Stimulated activated CD4-positive, alpha-beta T cell treated with anti-CD3 and anti-CD28 coated beads, TNF-alpha, amount 100 ng/mL, for 48 hours (primary cell): ENCODE data around the gene GRB7.
"Not testable (repeated sequence)": the region's sequence is repeated elsewhere in the genome, so short reads cannot be mapped to it uniquely, and the experiment has no call there.

Source experiments
- DNase-seq, 3 donors: peaks; one replicate each; pipeline ENCODE4 v3.0.0-alpha.2; 2020; ENCODE audit warnings: low read depth in 3 of 3

GRB7 gene

DNA sequence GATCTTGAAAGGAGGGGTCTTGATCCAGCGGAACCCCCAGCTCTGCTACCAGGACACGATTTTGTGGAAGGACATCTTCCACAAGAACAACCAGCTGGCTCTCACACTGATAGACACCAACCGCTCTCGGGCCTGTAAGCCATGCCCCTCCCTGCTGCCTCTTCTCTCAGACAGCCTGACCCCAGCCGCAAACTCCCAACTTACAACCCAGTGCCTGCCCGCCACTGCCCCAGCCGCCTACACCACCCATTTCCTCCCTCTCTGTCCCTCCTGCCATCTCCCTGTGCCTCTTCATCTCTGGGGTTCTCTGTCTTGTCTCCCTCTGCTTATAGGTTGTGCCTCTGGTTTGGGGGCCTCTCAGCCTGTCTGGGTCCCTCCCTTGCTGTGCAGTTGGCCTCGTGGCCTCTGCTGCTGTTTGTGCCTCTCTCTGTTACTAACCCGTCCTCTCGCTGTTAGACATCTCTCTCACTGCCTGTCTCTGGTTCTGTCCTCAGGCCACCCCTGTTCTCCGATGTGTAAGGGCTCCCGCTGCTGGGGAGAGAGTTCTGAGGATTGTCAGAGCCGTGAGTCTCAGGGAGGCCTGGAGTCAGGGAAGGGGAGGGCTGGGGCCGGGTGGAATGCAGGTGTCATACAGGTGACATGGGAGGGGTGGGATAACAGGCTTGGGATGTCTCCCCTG lies 28.3 kb upstream of the GRB7 start:
- DNase-seq: no peak

DNA sequence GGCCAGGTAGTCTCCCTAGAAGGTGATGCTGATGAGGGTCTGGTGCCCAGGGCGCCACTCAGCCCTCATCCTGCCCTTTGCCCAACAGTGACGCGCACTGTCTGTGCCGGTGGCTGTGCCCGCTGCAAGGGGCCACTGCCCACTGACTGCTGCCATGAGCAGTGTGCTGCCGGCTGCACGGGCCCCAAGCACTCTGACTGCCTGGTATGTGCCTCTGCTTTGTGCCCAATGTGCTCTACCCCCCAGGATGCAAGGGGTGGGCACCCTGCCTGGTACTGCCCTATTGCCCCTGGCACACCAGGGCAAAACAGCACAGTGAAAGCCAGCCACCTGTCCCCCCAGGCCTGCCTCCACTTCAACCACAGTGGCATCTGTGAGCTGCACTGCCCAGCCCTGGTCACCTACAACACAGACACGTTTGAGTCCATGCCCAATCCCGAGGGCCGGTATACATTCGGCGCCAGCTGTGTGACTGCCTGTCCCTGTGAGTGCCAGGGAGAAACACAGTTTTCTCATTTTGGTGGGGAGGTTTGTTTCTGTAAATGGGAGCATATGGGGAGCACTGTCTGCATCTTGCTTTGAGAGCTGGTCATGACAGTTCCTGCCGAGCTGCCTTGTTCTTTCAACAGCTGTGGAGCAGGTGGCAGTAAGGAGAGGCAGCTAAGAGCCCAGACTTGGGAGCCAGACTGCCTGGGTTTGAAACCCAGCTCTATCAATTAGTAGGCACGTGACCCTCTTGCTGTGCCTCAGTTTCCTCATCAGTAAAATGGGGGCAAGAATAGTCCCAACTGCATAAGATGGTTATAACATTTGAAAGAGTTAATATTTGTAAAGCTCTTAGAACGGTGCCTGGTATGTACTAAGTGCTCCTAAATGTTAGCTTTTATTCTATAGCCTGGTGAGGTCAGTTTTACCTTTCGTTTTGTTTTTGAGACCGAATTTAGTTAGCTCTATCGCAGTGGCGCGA lies 27.5 kb upstream of the GRB7 start:
- no peak for DNase-seq

DNA sequence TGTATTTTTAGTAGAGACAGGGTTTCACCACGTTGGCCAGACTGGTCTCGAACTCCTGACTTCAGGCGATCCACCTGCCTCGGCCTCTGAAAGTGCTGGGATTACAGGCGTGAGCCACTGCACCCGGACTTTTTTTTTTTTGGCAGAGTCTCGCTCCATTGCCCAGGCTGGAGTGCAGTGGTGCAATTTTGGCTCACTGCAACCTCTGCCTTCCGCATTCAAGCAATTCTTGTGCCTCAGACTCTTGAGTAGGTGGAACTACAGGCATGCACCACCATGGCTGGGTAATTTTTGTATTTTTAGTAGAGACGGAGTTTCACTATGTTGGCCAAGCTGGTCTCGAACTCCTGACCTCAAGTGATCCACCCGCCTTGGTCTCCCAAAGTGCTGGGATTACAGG lies 26.7 kb upstream of the GRB7 start:
- not testable (repeated sequence) for DNase-seq

- DNase-seq: no peak
Observed at GRCh38 chr17:39711851-39712250, 25.9 kb upstream of the GRB7 start.

DNA sequence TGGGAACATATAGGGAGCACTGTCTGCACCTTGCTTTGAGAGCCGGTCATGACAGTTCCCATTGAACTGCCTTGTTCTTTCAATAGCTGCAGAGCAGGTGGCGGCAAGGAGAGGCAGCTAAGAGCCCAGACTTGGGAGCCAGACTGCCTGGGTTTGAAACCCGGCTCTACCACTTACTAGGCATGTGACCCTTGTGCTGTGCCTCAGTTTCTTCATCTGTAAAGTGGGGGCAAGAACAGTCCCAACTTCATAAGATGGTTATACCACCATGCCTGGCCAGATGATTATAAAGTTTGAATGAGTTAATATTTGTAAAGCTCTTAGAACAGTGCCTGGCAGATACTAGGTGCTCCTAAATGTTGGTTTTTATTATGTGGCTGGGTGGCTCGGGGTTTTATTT lies 23.5 kb upstream of the GRB7 start:
- DNase-seq: no peak

GRCh38 chr17:39715375-39716072 lies 22.2 kb upstream of the GRB7 start:
- no peak for DNase-seq

GRCh38 chr17:39716073-39716818 lies 21.5 kb upstream of the GRB7 start:
- no peak for DNase-seq

DNA sequence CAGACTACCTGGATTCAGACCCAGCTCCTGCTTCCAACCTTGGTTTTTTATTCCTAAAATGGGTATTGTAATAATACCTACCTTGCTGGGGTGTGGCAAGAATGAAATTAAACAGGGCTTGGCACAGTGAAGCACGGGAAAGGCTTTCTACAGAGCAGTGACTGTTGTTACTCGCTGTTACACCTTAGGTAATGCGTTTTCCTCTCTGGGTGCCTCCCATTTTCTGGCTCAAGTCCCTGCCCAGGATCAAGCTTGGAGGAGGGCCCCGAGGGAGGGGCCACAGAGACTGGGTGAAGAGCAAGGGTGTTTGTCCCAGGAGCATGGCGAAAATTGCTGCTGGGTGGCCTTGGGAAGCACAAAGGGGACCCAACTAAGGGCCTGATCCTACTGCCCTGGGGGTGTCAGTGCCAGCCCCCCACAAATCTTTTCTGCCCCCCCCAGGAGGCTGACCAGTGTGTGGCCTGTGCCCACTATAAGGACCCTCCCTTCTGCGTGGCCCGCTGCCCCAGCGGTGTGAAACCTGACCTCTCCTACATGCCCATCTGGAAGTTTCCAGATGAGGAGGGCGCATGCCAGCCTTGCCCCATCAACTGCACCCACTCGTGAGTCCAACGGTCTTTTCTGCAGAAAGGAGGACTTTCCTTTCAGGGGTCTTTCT lies 20.7 kb upstream of the GRB7 start:
- DNase-seq: no peak

- DNase-seq: no peak
Observed at GRCh38 chr17:39717660-39718059, 20.1 kb upstream of the GRB7 start.

- no peak for DNase-seq
Observed at GRCh38 chr17:39719563-39720355, 18.0 kb upstream of the GRB7 start.

- no peak for DNase-seq
Observed at GRCh38 chr17:39722104-39722503, 15.6 kb upstream of the GRB7 start.

- DNase-seq: no peak
Observed at GRCh38 chr17:39722965-39723848, 14.5 kb upstream of the GRB7 start.

DNA sequence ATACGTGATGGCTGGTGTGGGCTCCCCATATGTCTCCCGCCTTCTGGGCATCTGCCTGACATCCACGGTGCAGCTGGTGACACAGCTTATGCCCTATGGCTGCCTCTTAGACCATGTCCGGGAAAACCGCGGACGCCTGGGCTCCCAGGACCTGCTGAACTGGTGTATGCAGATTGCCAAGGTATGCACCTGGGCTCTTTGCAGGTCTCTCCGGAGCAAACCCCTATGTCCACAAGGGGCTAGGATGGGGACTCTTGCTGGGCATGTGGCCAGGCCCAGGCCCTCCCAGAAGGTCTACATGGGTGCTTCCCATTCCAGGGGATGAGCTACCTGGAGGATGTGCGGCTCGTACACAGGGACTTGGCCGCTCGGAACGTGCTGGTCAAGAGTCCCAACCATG lies 13.0 kb upstream of the GRB7 start:
- no peak for DNase-seq

DNA sequence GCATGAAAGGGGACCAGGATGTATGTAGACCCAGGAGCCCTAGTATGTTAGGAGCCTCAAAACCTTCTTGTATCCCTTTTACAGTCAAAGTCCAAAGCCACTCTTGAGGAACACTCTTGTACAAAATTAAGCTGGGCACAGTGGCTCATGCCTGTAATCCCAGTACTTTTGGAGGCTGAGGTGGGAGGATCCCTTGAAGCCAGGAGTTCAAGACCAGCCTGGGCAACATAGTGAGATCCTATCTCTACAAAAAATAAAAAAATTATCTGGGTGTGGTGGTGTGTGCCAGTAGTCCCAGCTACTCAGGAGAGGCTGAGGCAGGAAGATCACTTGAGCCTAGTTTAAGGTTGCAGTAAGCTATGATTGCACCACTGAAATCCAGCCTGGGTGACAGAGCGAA lies 11.8 kb upstream of the GRB7 start:
- not testable (repeated sequence) for DNase-seq

DNA sequence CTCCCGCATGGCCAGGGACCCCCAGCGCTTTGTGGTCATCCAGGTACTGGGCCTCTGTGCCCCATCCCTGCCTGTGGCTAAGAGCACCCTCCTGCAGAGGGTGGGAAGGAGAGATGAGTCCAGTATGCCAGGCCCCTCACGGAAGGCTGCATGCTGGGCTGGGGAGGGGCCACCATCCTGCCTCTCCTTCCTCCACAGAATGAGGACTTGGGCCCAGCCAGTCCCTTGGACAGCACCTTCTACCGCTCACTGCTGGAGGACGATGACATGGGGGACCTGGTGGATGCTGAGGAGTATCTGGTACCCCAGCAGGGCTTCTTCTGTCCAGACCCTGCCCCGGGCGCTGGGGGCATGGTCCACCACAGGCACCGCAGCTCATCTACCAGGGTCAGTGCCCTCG lies 11.1 kb upstream of the GRB7 start:
- DNase-seq: no peak

DNA sequence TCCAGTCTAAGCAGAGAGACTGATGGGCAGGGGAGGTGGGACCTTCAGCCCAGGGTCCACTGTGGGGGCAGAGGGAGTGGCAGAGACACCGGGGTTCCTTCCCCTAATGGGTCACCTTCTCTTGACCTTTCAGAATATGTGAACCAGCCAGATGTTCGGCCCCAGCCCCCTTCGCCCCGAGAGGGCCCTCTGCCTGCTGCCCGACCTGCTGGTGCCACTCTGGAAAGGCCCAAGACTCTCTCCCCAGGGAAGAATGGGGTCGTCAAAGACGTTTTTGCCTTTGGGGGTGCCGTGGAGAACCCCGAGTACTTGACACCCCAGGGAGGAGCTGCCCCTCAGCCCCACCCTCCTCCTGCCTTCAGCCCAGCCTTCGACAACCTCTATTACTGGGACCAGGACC lies 10.2 kb upstream of the GRB7 start:
- no peak for DNase-seq

DNA sequence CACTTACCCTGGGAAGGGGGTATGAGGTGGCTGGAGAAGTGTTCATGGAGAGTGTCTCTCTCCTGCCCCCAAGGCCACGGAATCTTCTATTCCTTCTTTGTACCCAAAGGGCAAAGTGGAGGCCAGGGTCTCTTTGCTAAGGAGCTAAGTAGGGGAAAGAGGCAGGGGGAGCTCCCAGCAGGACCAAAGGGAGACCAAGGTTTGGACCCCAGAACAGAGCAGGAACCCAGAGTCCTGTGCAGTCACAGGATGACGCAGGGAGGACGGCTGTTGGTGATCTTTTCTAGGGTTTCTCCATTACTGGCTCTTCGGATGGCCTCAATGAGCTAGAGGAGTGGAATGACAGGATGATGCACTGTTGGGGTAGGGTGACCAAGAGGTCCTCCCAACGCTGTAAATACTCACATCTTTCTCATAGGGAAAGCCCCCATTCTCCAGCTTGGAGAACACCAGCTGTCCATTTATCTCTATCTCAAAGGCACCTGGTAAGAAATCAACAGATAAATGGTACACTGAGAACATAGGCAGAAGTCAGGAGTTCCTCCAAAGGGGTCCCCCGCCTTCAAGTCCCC lies 8.4 kb upstream of the GRB7 start:
- DNase-seq: no peak

DNA sequence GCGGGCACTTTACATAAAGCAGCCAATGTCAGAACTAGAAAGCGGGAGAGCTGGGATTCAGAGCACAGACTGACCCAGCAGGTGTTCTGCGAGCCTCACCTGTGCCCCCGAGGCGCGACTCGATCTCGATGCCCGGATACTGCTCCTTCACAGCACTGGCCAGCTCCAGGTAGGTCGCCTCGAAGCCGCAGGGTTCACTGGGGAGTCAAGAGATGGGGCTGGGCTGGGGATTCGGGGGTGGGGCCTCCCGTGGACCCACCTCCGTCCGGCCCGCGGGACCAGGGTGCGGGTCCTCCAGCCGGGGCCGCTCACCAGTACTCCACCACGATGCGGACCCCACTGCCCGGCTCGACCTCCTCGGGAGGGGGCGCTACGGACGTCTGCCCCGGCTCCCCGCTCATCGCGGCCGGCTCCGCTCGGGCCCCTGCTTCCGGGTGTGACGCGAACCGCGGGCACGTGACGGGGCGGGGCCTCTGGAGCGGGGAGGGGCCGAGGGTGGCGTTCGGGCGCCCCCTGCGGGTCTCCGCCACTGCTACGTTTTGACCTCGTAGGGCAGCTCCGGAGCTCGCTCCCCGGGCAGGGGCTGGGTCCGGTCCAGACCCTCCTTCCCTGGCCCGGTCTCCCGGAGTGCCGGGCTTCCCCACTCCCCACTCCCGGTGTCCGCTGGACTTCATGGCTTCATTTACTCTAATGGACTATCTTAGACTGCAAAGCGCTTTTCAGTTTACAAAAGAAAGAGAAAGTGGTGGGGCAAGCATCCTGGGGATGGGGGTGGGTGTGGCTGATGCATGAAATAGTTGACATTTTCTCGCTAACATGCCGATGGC lies 7.4 kb upstream of the GRB7 start, which contains the start of gene MIEN1:
TSS of gene MIEN1 (minus strand) at position 438 of the 827 bp plus-strand sequence. CDS start at position 401, 37 bp downstream.
- DNase-seq: peak; percentile 85 to 95 (median 91)
